GM12875 (cell line): ENCODE data around the gene EML6.

ENCODE experiments used
- H3K4me3 ChIP-seq: one replicate; pipeline ENCODE4 v1.5.1; 2011; ENCODE audit warnings: low read depth, low read length, control low read depth
- CTCF ChIP-seq: IDR thresholded peaks from 2 replicates; pipeline ENCODE4 v1.5.1; 2011; ENCODE audit warnings: low read depth, mild to moderate bottlenecking, control low read depth, inconsistent platforms, low read length, moderate library complexity, borderline replicate concordance; ENCODE audit not compliant: insufficient read depth

The EML6 gene

GRCh38 chr2:54720563-54720962, 2.9 kb upstream of the EML6 start:
- no peak overlapping the region for H3K4me3 ChIP-seq
- no peak for TF ChIP-seq CTCF

- no peak for TF ChIP-seq CTCF
- H3K4me3 ChIP-seq = peak overlapping the region; percentile 44
Measured at GRCh38 chr2:54722641-54723040, 821 bp upstream of the EML6 start.

- TF ChIP-seq CTCF = no peak
- H3K4me3 ChIP-seq = peak overlapping the region; percentile 78
Measured at GRCh38 chr2:54723996-54724559, 616 bp downstream of the EML6 start.

- no peak for TF ChIP-seq CTCF
Measured at GRCh38 chr2:54724560-54725342, 1.3 kb downstream of the EML6 start.

GRCh38 chr2:54725343-54726099, 2.1 kb downstream of the EML6 start:
- no peak for TF ChIP-seq CTCF
- H3K4me3 ChIP-seq = no peak overlapping the region

More at GRCh38 chr2:54724560-54725342, 1.3 kb downstream of the EML6 start:
- peak overlapping the region; percentile 1 for H3K4me3 ChIP-seq

- H3K4me3 ChIP-seq = no peak overlapping the region
- TF ChIP-seq CTCF = no peak
Measured at GRCh38 chr2:54726431-54726830, 3.0 kb downstream of the EML6 start.

- no peak for TF ChIP-seq CTCF
- no peak overlapping the region for H3K4me3 ChIP-seq
Measured at GRCh38 chr2:54726940-54727339, 3.5 kb downstream of the EML6 start.
